ENCODE results near the gene SNX32.

The SNX32 gene

DNA sequence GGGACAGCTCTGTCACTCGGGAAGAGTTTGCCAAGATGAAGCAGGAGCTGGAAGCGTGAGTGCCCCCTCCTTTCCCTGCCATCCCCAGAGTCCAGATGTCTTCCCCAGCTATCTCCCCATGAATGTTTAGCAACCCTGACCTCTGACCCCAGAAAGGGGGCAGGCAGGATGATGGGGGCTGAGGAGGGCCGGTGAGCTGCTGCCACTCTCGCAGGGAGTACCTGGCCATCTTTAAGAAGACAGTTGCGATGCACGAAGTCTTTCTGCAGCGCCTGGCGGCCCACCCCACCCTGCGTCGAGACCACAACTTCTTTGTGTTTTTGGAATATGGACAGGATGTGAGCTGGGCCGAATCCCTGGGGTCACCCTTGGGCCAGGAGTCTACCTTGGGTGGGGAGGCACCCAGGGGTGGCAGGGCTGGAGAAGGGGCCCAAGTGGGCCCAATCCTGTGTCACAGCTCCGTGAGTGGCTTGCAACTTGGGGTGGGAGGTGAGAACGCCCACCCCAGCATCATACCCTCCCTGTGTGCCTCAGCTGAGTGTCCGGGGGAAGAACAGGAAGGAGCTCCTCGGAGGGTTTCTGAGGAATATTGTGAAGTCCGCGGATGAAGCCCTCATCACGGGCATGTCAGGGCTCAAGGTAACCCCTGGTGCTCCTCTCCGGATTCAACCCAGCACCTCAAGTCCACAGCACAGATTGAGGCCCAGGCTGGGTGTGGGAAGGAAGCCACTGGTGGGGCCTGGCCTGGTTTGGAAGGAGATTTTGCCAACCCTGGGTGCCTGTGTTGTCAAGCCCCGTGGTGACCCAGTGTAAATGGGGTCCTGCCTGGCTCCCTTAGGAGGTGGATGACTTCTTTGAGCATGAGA lies 16.7 kb downstream of the SNX32 start:
- H3K4me3 ChIP-seq (replicated peaks in 1 of 2; ENCODE audit: low read depth in 2 of 2, low read length in 2 of 2), result no peak overlapping the region
- TF ChIP-seq, protein P1, sequence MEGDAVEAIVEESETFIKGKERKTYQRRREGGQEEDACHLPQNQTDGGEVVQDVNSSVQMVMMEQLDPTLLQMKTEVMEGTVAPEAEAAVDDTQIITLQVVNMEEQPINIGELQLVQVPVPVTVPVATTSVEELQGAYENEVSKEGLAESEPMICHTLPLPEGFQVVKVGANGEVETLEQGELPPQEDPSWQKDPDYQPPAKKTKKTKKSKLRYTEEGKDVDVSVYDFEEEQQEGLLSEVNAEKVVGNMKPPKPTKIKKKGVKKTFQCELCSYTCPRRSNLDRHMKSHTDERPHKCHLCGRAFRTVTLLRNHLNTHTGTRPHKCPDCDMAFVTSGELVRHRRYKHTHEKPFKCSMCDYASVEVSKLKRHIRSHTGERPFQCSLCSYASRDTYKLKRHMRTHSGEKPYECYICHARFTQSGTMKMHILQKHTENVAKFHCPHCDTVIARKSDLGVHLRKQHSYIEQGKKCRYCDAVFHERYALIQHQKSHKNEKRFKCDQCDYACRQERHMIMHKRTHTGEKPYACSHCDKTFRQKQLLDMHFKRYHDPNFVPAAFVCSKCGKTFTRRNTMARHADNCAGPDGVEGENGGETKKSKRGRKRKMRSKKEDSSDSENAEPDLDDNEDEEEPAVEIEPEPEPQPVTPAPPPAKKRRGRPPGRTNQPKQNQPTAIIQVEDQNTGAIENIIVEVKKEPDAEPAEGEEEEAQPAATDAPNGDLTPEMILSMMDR (IDR thresholded peaks at IDR 0.05; ENCODE audit: low read depth, low read length), result no peak
- no peak for DNase-seq (ENCODE audit: low read depth in 2 of 2)

DNA sequence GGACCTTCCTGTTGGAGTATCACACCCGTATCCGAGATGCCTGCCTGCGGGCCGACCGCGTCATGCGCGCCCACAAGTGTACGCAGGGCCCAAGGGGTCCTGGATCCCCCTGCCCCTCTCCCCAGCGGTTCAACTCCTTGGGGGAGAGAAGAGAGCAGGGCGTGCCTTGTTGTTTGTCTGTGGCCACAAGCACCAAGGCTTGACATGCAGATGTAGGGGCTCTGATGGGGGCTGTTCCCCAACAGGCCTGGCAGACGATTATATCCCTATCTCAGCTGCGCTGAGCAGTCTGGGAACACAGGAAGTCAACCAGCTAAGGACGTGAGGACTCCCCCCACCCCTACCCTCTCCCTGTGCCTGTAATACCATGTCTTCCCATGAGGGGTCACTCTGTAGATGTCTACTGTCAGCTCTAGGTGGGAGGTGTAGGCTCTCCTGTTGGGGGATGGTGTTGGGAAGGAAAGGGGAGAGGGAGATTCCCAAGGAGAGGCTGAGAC lies 17.4 kb downstream of the SNX32 start:
- DNase-seq (ENCODE audit: low read depth in 2 of 2), result peak in 1 of 2 donors; percentile 51
- TF ChIP-seq, protein P1 (IDR thresholded peaks at IDR 0.05; ENCODE audit: low read depth, low read length), result peak; percentile 62
- no peak overlapping the region for H3K4me3 ChIP-seq (replicated peaks in 1 of 2; ENCODE audit: low read depth in 2 of 2, low read length in 2 of 2)

DNA sequence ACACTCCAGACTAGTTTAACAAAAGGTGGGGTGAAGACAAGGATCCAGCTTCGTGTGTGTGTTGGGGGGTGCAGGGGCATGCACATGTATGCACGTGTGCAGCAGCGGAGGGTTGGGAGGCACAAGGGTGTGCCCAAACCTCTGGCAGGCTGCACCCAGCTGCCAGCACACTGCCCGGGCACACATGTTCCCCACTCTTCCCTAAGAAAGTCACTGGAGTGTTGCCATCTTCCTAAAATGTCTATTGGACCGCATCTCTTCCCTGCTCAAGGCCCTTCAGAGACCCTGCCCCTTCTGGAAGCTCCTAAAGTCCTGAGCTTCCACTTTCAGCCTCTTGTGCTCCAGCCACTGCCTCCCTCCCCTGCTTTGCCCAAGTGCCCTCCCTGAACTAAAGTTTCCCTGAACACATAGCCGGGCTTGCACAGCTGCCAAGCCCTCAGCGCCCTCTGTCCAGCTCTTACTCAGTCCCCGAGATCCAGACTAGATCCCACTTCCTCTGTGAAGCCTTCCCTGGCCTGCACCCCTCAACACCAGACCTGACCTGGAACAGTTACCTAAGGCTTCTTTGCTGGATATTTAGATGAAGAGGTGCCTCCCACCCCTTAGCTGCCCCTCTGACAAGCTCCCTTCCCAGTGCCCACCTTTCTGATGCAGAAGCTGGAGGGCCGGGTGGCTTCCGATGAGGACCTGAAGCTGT lies 18.2 kb downstream of the SNX32 start:
- DNase-seq (ENCODE audit: low read depth in 2 of 2), result no peak
- TF ChIP-seq, protein P1 (IDR thresholded peaks at IDR 0.05; ENCODE audit: low read depth, low read length), result no peak

DNA sequence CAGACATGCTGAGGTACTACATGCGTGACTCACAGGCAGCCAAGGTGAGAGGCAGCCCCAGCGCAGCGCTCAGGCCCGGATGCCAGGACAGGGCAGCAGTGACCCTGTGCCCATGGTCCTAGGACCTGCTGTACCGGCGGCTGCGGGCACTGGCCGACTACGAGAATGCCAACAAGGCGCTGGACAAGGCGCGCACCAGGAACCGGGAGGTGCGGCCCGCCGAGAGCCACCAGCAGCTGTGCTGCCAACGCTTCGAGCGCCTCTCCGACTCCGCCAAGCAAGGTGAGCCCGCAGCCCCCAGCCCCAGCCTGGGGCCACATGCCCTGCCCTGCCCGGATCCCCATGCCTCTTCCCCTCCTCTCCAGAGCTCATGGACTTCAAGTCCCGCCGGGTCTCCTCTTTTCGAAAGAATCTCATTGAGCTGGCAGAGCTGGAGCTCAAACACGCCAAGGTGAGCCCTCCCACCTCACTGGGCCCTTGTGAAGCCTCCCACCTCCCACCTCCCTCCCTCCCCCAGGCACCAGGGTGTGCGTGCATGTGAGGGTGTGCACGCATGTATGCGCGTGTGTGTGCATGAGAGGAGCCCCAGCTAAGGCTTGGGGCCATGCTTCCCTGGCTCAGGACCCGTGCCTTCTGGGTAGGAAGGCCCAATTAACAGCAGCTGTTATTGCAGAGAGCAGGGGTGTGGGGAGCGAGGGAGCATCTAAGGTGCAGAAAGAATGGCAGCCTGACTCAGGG lies 18.9 kb downstream of the SNX32 start:
- TF ChIP-seq, protein P1 (IDR thresholded peaks at IDR 0.05; ENCODE audit: low read depth, low read length), result no peak
- no peak overlapping the region for H3K4me3 ChIP-seq (replicated peaks in 1 of 2; ENCODE audit: low read depth in 2 of 2, low read length in 2 of 2)

More for the DNA sequence above, 18.2 kb downstream of the SNX32 start:
- H3K4me3 ChIP-seq (replicated peaks in 1 of 2; ENCODE audit: low read depth in 2 of 2, low read length in 2 of 2), result no peak overlapping the region

DNA sequence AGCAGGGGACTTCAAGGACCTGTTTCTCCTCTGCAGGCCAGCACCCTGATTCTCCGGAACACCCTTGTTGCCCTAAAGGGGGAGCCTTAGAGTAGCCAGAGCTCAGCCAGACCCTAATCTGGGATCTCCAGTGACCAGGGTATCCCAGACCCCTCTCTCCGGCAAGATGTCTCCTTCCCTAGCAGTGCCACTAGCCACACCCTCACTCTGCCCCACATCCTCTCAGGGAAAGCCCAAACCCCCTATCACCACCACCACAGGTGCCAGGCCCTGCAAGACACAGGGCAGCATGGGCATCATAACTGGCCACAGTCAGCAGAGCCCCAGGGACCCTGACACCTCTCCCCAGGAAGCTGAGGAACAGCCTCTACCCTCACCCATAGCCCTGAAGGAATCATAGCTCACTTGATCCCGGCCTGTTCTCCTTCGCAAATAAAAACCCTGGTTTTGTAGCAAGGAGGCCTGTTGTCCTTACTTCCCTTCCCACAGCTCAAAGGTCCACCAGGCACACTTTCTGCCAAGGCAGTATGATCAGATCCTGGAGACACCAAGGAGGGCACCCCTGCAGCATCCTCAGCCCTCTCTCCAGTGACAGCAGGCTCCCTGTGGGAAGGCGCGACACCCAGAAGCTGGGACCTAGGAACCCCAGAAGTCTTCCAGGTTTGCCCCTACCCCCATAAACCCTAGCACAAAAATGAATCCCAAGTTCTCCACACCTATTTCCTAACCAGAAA lies 19.6 kb downstream of the SNX32 start:
- no peak overlapping the region for H3K4me3 ChIP-seq (replicated peaks in 1 of 2; ENCODE audit: low read depth in 2 of 2, low read length in 2 of 2)
- TF ChIP-seq, protein P1 (IDR thresholded peaks at IDR 0.05; ENCODE audit: low read depth, low read length), result no peak
- DNase-seq (ENCODE audit: low read depth in 2 of 2), result no peak

More for the DNA sequence above, 18.9 kb downstream of the SNX32 start:
- no peak for DNase-seq (ENCODE audit: low read depth in 2 of 2)

DNA sequence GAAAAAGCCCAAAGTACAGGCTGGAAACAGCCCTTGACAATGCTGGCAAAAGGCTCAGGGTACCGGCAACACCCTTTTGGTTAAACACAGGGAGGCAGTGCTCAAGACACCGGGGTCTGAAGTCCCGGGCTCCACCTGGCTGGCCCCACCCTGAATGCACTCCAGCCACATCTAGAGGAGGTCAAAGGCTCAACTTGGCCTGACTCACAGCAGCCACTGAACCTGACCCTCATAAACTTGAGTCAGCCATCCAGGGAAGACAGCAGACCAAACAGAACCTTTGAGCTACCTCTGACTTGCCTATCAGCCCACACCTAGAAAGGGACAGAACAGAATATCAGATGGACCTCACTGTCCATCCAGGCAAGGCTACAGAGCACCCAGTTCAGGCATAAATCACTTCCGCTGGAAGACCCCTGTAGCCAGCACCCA lies 20.4 kb downstream of the SNX32 start:
- no peak for DNase-seq (ENCODE audit: low read depth in 2 of 2)
- H3K4me3 ChIP-seq (replicated peaks in 1 of 2; ENCODE audit: low read depth in 2 of 2, low read length in 2 of 2), result no peak overlapping the region
- TF ChIP-seq, protein P1 (IDR thresholded peaks at IDR 0.05; ENCODE audit: low read depth, low read length), result no peak
